ENCODE measurements around the gene TERF2IP. TPM values are rescaled to one million over a fixed set of nuclear protein-coding genes. Genes with fewer than 3 reads are reported as not detected.

The TERF2IP gene
- total and polyA plus RNA-seq, 2 donors (not counting 1 experiment from before 2014, with no cell fraction given), result 63.1 to 74.6 TPM

DNA sequence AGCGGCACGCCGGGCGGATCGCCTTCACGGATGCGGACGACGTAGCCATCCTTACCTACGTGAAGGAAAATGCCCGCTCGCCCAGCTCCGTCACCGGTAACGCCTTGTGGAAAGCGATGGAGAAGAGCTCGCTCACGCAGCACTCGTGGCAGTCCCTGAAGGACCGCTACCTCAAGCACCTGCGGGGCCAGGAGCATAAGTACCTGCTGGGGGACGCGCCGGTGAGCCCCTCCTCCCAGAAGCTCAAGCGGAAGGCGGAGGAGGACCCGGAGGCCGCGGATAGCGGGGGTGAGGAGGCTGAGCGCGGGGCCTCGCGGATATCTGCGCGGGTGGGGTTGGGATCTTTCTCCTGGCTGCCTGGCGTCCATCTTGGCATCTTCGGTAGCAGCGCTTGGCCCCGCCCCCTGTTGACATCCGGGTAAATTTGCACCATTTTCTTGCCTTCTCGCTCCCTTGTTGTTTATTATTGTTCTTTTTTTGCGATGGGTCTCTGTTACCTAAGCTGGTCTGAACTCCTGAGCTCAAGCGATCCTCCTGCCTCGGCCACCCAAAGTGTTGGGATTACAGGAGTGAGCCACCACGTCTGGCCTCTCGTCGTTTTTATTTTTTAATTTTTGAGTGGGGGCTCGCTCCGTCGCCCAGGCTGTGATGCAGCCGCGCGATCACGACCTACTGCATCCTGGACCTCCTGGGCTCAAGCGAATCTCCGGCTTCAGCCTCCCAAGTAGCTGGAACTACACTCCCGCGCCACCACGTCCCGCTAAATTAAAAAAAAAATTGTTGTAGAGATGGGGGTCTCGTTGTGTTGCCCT lies 898 bp downstream of the TERF2IP start:
- Histone ChIP-seq H3K27ac (ENCODE audit: low read length in 2 of 2) (peak overlapping the region; percentile 85 to 87), H3K9me3 (ENCODE audit: control extremely low read depth in 1 of 3, control insufficient read depth in 2 of 3, insufficient read depth in 1 of 3, low read length in 2 of 3) (no peaks in the 10 kb centered on the region), H3K27me3 (replicated peaks in 1 of 4; ENCODE audit: control extremely low read depth in 1 of 4, control insufficient read depth in 3 of 4, insufficient read depth in 4 of 4, low read length in 3 of 4) (no peaks in the 10 kb centered on the region), H3K79me2 (ENCODE audit: control insufficient read depth, insufficient read depth, low read length) (peaks cover 88% of the 10 kb centered on the region), H3K36me3 (replicated peaks in 1 of 2; ENCODE audit: control extremely low read depth in 1 of 2, control insufficient read depth in 1 of 2, extremely low read depth in 1 of 2, insufficient read depth in 2 of 2, low read length in 1 of 2) (peaks cover 14 to 22% of the 10 kb centered on the region in 2 experiments), H3K4me2 (replicated peaks; ENCODE audit: low read depth, low read length, poor library complexity, severe bottlenecking) (peak overlapping the region; percentile 85), H3K4me3 (ENCODE audit: control extremely low read depth in 1 of 5, extremely low read depth in 1 of 5, insufficient read depth in 1 of 5, low read depth in 2 of 5, low read length in 4 of 5) (peak overlapping the region; percentile 73 to 96 (median 85)), H3K4me1 (ENCODE audit: control insufficient read depth in 2 of 2, insufficient read depth in 2 of 2, low read length in 2 of 2) (peaks cover 57 to 61% of the 10 kb centered on the region in 2 donors), H4K20me1 (ENCODE audit: control insufficient read depth, insufficient read depth, low read length, poor library complexity, severe bottlenecking) (peaks cover 41% of the 10 kb centered on the region), H3K9ac (ENCODE audit: low read length) (peak overlapping the region; percentile 93), H2AFZ (ENCODE audit: insufficient read depth, low read depth, low read length, poor library complexity, severe bottlenecking) (peak overlapping the region; percentile 88)
- peak overlapping the region; percentile 99 for H3K27ac Mint-ChIP-seq
- peak; percentile 90 for DNase-seq
- ATAC-seq (ENCODE audit: low read depth), result peak; percentile 40
- H3K27me3 Mint-ChIP-seq, result no peaks in the 10 kb centered on the region
- no peaks in the 10 kb centered on the region for H3K9me3 Mint-ChIP-seq (ENCODE audit: insufficient read depth)
- TF ChIP-seq, protein P1, sequence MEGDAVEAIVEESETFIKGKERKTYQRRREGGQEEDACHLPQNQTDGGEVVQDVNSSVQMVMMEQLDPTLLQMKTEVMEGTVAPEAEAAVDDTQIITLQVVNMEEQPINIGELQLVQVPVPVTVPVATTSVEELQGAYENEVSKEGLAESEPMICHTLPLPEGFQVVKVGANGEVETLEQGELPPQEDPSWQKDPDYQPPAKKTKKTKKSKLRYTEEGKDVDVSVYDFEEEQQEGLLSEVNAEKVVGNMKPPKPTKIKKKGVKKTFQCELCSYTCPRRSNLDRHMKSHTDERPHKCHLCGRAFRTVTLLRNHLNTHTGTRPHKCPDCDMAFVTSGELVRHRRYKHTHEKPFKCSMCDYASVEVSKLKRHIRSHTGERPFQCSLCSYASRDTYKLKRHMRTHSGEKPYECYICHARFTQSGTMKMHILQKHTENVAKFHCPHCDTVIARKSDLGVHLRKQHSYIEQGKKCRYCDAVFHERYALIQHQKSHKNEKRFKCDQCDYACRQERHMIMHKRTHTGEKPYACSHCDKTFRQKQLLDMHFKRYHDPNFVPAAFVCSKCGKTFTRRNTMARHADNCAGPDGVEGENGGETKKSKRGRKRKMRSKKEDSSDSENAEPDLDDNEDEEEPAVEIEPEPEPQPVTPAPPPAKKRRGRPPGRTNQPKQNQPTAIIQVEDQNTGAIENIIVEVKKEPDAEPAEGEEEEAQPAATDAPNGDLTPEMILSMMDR (IDR thresholded peaks at IDR 0.05), result no peak
- TF ChIP-seq EZH2 (IDR thresholded peaks at IDR 0.05; ENCODE audit: borderline replicate concordance, insufficient read depth, low read depth, low read length, poor library complexity, severe bottlenecking), result no peak
- peak overlapping the region; percentile 97 for H3K4me3 Mint-ChIP-seq
- WGBS (ENCODE audit: insufficient coverage), result under 1% methylated on average over 54 of the region's 62 CpGs
- H3K4me1 Mint-ChIP-seq, result peaks cover 58% of the 10 kb centered on the region
- intact Hi-C loops (cut with micrococcal nuclease), result loop anchor here (1.0 to 5.0 kb wide), 5 partner anchors 92 to 981 kb away; partner anchors contain the start of genes RFWD3, TMEM231 and ZFP1
- ChIA-PET CTCF (interaction anchor here (0.8 to 5.5 kb wide), 12 partner anchors 12 to 449 kb away, joined by 3 to 60 read pairs (median 6); partner anchors contain the start of genes ADAT1 and TMEM170A), POLR2A (interaction anchor here (0.6 to 2.8 kb wide), 8 partner anchors 25 to 982 kb away, joined by 3 to 15 read pairs (median 6); partner anchors contain the start of genes ADAT1, CFDP1, GABARAPL2 and RFWD3)

GRCh38 chr16:75653922-75654321 lies 6.3 kb downstream of the TERF2IP start:
- H3K4me3 ChIP-seq (ENCODE audit: control extremely low read depth in 1 of 5, extremely low read depth in 1 of 5, insufficient read depth in 1 of 5, low read depth in 2 of 5, low read length in 4 of 5), result no peak overlapping the region
- H3K27ac ChIP-seq (ENCODE audit: low read length in 2 of 2), result peak overlapping the region in 1 of 2 donors; percentile 40
- H3K4me2 ChIP-seq (replicated peaks; ENCODE audit: low read depth, low read length, poor library complexity, severe bottlenecking), result no peak overlapping the region
- CTCF ChIA-PET, result no interaction called here
- TF ChIP-seq EZH2 (IDR thresholded peaks at IDR 0.05; ENCODE audit: borderline replicate concordance, insufficient read depth, low read depth, low read length, poor library complexity, severe bottlenecking), result no peak
- TF ChIP-seq, protein P1 (IDR thresholded peaks at IDR 0.05), result no peak
- Mint-ChIP-seq H3K4me1 (peaks cover 47% of the 10 kb centered on the region), H3K27me3 (no peaks in the 10 kb centered on the region), H3K27ac (no peak overlapping the region), H3K4me3 (peak overlapping the region; percentile 40), H3K9me3 (ENCODE audit: insufficient read depth) (no peaks in the 10 kb centered on the region)
- H3K9me3 ChIP-seq (ENCODE audit: control extremely low read depth in 1 of 3, control insufficient read depth in 2 of 3, insufficient read depth in 1 of 3, low read length in 2 of 3), result no peaks in the 10 kb centered on the region
- no peak for ATAC-seq (ENCODE audit: low read depth)
- peaks cover 77% of the 10 kb centered on the region for H3K79me2 ChIP-seq (ENCODE audit: control insufficient read depth, insufficient read depth, low read length)
- POLR2A ChIA-PET, result no interaction called here
- intact Hi-C loops (cut with micrococcal nuclease), result no loop called here
- no peak overlapping the region for H2AFZ ChIP-seq (ENCODE audit: insufficient read depth, low read depth, low read length, poor library complexity, severe bottlenecking)
- H3K27me3 ChIP-seq (replicated peaks in 1 of 4; ENCODE audit: control extremely low read depth in 1 of 4, control insufficient read depth in 3 of 4, insufficient read depth in 4 of 4, low read length in 3 of 4), result no peaks in the 10 kb centered on the region
- peaks cover 62% of the 10 kb centered on the region for H4K20me1 ChIP-seq (ENCODE audit: control insufficient read depth, insufficient read depth, low read length, poor library complexity, severe bottlenecking)
- no peak for DNase-seq
- peaks cover 38 to 39% of the 10 kb centered on the region in 2 donors for H3K4me1 ChIP-seq (ENCODE audit: control insufficient read depth in 2 of 2, insufficient read depth in 2 of 2, low read length in 2 of 2)
- WGBS (ENCODE audit: insufficient coverage), result no CpG with 5 or more reads among the region's 1 CpG
- peaks cover 0 to 45% of the 10 kb centered on the region in 2 experiments for H3K36me3 ChIP-seq (replicated peaks in 1 of 2; ENCODE audit: control extremely low read depth in 1 of 2, control insufficient read depth in 1 of 2, extremely low read depth in 1 of 2, insufficient read depth in 2 of 2, low read length in 1 of 2)
- no peak overlapping the region for H3K9ac ChIP-seq (ENCODE audit: low read length)
